GM06990 (cell line): ENCODE data around the gene RNF130.

Experiments used
- DNase-seq: peaks from one replicate; pipeline ENCODE4 v3.0.0-alpha.2; 2011; ENCODE audit not compliant: insufficient read length; ENCODE audit errors: extremely low read depth
- H3K27me3 ChIP-seq: replicated peaks from 2 replicates; pipeline ENCODE4 v1.6.0; 2011; ENCODE audit warnings: low read length; ENCODE audit not compliant: control insufficient read depth, insufficient read depth
- H3K36me3 ChIP-seq: 2 replicates; pipeline ENCODE4 v1.5.1; 2011; ENCODE audit warnings: low read length; ENCODE audit not compliant: control insufficient read depth, insufficient read depth
- H3K4me3 ChIP-seq: replicated peaks from 2 replicates; pipeline ENCODE4 v1.5.1; 2011; ENCODE audit warnings: low read depth, mild to moderate bottlenecking, control low read depth, low read length
- CTCF ChIP-seq: IDR thresholded peaks from 2 replicates; pipeline ENCODE4 v1.5.1; 2011; ENCODE audit warnings: low read length, control low read depth, mild to moderate bottlenecking, inconsistent platforms; ENCODE audit not compliant: insufficient read depth, poor library complexity, severe bottlenecking

RNF130 gene

GRCh38 chr5:180099733-180100611 is 28.4 kb upstream of the RNF130 start:
- H3K27me3 ChIP-seq, result no peaks in the 10 kb centered on the region
- H3K4me3 ChIP-seq, result no peak overlapping the region
- DNase-seq, result no peak
- no peaks in the 10 kb centered on the region for H3K36me3 ChIP-seq
- no peak for TF ChIP-seq CTCF

- no peak for TF ChIP-seq CTCF
- H3K36me3 ChIP-seq, result no peaks in the 10 kb centered on the region
- no peaks in the 10 kb centered on the region for H3K27me3 ChIP-seq
- H3K4me3 ChIP-seq, result no peak overlapping the region
- no peak for DNase-seq
Observed at GRCh38 chr5:180098991-180099732, 27.6 kb upstream of the RNF130 start.

- Histone ChIP-seq H3K27me3 (no peaks in the 10 kb centered on the region), H3K4me3 (no peak overlapping the region), H3K36me3 (no peaks in the 10 kb centered on the region)
- no peak for TF ChIP-seq CTCF
- no peak for DNase-seq
Observed at GRCh38 chr5:180098526-180098925, 27.0 kb upstream of the RNF130 start.

- TF ChIP-seq CTCF, result no peak
Observed at GRCh38 chr5:180097926-180098325, 26.4 kb upstream of the RNF130 start.

GRCh38 chr5:180097163-180097894 is 25.8 kb upstream of the RNF130 start:
- no peak for TF ChIP-seq CTCF
- no peaks in the 10 kb centered on the region for H3K27me3 ChIP-seq

More at GRCh38 chr5:180097926-180098325, 26.4 kb upstream of the RNF130 start:
- H3K27me3 ChIP-seq, result no peaks in the 10 kb centered on the region
- H3K4me3 ChIP-seq, result no peak overlapping the region
- DNase-seq, result no peak
- H3K36me3 ChIP-seq, result no peaks in the 10 kb centered on the region

More at GRCh38 chr5:180097163-180097894, 25.8 kb upstream of the RNF130 start:
- H3K36me3 ChIP-seq, result no peaks in the 10 kb centered on the region
- no peak for DNase-seq
- H3K4me3 ChIP-seq, result no peak overlapping the region
